Right lobe of liver (tissue), 4 donors: ENCODE results near the gene CRYBB1.

Source experiments
- CTCF ChIP-seq, 4 donors: fragments of 200-600 bp in 3 of 4; fragments of 450-650 bp in 1 of 4; IDR thresholded peaks; one replicate each; pipeline versions ENCODE4 v1.5.1 to v1.8.0; 2016 to 2022; ENCODE audit warnings: antibody characterized with exemption in 4 of 4, mild to moderate bottlenecking in 2 of 4
- POLR2A ChIP-seq: fragments of 450-650 bp; IDR thresholded peaks from one replicate; pipeline ENCODE4 v1.6.1; 2017; ENCODE audit warnings: antibody characterized with exemption, mild to moderate bottlenecking
- donor health status: DM: no; HTN: no; CAD: no.
- donor health status: DM: no; HTN: no; CAD: no.
- donor health status: DM: no; HTN: yes; CAD: no.

GRCh38 chr22:26648011-26648497 lies 30.2 kb upstream of the CRYBB1 start:
- TF ChIP-seq POLR2A (no peak), CTCF (IDR thresholded peaks at IDR 0.05) (no peak)
